SHP77 treated with DMSO at 0.1 percent for 48 hours (cell line): ENCODE measurements around the gene PRDM11.
A peak's percentile ranks its signal among the peaks of the same experiment; 100 is the strongest.

ENCODE experiments used
- DNase-seq: peaks from one replicate; lab custom pipeline; 2025; lab: John Stamatoyannopoulos, UW

The PRDM11 gene

DNA sequence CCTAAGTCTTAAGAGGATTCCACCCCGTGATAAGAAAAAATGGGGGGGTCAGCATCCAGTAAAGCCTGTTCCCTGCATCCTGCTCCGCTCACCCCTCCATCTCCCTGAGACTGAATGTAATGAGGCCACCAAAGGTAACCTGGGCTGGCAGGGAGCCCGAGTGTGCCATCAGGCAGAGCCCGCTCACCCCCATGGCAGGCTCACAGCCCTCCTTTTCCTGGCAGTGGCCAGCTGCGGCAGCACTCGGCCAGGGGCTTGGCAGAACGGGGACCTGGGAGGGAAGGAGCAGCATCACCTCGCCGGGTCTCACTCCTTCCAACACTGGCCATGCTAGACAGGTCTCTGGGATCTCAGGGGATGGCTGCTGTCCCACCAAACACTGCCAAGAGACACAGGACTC, 64.4 kb downstream of the PRDM11 start:
- DNase-seq: no peak

- no peak for DNase-seq
Observed at GRCh38 chr11:45211732-45212131, 65.3 kb downstream of the PRDM11 start.

DNA sequence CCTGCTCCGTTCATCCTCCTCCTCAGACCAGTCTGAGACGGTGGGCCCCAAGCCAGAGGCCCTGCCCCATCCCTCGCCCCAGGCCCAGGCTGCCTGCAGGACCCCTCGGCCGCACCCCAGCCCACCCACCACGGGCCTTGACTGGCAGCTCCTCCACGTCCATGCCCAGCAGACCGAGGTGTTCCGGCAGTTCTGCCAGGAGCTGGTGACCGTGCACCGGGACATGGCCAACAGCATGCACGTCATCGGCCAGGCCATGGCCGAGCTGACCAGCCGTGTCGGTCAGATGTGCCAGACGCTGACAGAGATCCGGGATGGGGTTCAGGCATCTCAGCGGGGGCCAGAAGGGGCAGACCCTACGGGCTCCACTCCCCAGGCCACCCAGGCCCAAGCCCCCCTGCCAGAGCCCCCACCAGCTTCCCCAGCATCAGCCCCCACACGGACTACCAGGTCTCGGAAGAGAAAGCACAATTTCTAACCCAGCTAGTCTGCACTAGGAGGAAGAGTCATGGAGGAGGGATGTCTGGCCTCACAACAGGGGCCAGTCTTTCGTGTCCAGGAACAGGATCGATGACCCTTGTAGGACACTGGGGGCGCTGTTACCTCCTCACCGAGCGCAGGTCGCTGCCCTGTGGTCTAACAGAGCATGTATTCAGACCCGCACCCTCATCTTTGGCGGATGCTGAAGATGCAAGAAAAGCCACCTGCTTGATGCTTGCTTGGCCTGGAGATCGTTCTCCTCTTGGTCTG, 66.3 kb downstream of the PRDM11 start:
- no peak for DNase-seq

DNA sequence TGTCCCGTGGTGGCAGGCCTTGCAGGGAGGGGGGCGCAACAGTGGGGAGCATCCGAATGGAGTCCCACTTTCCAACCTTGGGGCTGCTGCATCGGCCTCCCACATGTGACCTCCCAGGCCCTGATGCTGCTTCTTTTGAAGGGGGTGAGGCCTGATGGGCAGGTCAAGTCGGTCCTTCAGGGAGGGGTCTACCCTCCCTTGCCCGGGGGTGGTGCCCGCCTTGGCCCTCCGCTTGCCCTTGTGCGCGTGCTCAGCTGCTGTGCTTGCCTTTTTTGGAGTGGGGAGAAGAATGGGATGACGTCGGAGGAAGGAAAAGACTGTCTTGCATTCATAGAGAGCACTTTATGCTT, 66.9 kb downstream of the PRDM11 start:
- DNase-seq: no peak

- no peak for DNase-seq
Observed at GRCh38 chr11:45213717-45214116, 67.3 kb downstream of the PRDM11 start.

DNA sequence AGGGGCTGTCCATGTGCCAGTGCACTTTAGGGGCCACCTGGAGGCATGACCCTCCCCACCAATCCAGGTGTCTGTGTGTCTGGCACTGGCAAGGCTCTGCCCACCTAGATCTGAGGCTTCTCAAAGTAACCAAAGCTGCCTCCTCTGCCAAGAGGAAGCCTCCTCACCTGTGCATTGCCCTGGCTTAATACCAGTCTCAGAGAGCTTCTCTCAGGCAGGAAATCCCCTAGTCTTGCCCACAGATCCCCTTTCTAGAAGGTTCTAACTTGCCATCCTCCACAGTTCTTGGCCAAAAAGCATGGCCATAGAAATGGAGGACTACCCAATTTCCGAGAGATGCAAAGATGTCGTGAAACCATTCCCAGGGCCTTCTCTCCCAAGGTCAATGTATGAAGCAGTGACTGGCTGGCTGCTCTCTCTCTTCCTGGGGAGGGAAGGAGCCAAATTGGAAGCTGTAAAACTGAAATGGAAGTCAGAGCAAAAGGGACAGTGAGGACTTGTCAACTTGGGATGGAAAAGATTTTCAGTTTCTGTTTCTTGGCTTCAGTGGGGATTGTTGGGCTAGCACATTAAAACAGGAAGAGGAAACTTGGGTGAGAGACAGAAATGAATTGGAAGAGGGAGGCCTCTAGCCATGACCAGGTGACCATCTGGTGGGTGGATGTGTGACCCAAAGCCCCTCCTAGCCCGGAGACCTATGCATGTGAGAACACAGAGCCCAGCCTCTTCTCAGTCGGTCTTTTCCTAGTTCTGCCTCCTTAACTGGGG, 68.8 kb downstream of the PRDM11 start:
- no peak for DNase-seq

DNA sequence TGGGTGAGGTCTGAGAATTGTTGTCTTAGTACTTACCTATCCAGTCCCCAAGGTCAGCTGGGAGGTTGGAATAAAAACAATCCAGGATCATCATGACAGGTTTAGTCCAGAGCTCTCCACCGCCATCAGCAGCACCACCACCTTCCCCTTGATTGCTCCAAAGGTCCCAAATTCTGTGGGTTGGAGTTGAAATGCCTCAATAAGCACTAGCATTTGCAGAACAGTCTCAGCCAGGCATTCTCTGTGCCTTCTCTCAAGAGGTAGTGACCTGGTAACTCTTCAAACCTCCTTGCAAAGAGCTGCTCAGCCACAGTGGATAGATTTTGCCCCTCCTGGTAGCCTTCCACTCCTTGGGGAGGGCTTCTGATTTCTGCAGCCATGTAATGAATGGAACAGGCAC, 69.6 kb downstream of the PRDM11 start:
- DNase-seq: no peak

DNA sequence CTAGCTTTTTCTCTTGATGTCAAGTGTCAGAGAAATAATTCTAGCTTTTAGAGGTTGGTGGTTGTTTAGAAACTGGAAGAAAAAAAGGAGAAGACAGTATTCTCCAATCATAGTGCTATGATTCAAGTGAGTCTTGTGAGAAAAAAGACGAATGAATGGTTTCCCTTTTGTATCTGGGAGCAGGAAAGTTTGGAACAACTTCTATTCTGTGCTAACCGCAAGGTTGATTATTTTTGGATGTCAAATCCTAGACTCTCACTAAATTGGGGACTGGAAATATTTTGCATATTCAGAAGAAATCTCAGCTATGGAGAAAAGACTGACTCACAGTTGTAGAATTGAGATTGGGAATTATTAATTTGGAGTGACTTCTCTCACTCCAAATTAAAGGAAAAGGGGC, 70.5 kb downstream of the PRDM11 start:
- DNase-seq: no peak

- DNase-seq: no peak
Observed at GRCh38 chr11:45217991-45218390, 71.6 kb downstream of the PRDM11 start.

GRCh38 chr11:45218705-45219104, 72.3 kb downstream of the PRDM11 start:
- DNase-seq: no peak

DNA sequence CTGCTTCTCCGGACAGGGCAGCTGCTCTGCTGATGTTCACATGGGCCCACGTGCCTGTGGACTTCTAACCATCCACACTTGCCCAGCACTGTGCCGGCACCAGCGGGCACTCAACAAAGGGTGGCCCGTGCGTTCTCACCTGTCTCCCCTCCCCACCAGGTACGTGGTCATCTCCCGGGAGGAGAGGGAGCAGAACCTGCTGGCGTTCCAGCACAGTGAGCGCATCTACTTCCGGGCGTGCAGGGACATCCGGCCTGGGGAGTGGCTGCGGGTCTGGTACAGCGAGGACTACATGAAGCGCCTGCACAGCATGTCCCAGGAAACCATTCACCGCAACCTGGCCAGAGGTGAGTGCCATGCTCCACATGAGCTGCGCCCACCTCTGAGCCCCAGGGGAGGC, 73.0 kb downstream of the PRDM11 start:
- no peak for DNase-seq

DNA sequence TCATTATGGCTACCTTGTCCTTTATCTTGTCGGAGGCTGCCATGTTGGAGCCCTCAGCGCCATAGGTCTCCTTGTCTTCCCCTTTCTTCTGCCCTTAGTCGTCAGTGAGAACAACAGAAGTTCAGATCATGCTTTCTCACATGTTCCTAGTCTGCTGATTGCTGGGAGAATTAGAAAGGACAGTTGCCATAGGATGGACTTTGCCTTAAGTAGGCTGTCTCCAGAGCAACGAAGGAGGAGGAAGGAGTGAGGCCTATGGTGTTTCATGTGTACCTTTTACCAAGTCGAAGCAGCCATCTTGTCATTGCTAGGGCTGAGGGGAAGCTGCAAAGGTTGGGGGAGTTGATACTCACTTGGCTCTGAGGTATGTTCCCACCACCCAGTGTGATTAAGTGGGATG, 77.1 kb downstream of the PRDM11 start:
- DNase-seq: no peak

GRCh38 chr11:45224766-45225165, 78.3 kb downstream of the PRDM11 start:
- no peak for DNase-seq

DNA sequence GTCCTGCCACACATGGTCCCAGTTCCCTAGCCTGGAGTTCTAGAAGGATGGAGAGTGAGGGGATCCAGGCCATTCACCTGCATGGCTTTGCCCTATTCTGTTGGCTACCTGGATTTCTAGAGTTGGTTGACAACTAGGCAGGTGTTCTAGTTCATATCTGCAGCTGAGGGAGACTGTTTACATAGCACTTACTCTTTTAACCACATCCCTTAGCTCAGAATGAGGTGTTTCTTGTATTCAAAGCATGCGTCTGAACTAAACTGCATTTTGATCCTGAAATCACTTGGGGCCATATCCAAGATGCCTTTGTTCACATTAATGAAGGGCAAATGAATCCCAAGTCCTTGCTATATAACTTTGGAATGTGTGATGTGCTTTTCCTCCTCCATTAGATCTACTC, 78.8 kb downstream of the PRDM11 start:
- no peak for DNase-seq

DNA sequence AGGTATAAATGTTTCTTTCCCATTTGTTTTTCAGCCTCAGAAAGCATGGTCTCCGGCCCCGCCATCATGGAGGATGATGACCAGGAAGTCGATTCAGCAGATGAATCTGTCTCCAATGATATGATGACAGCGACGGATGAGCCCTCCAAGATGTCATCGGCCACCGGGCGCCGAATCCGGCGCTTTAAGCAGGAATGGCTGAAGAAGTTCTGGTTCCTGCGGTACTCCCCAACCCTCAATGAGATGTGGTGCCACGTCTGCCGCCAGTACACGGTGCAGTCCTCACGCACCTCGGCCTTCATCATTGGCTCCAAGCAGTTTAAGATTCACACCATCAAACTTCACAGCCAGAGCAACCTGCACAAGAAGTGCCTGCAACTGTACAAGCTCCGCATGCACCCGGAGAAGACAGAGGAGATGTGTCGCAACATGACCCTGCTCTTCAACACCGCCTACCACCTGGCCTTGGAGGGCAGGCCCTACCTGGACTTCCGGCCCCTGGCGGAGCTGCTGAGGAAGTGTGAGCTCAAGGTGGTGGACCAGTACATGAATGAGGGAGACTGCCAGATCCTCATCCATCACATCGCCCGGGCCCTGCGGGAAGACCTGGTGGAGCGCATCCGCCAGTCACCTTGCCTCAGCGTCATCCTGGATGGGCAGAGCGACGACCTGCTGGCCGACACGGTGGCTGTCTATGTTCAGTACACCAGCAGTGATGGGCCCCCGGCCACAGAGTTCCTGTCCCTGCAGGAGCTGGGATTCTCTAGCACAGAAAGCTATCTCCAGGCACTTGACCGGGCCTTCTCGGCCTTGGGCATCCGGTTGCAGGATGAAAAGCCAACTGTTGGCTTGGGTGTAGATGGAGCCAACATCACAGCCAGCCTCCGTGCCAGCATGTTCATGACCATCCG, 79.8 kb downstream of the PRDM11 start:
- no peak for DNase-seq

DNA sequence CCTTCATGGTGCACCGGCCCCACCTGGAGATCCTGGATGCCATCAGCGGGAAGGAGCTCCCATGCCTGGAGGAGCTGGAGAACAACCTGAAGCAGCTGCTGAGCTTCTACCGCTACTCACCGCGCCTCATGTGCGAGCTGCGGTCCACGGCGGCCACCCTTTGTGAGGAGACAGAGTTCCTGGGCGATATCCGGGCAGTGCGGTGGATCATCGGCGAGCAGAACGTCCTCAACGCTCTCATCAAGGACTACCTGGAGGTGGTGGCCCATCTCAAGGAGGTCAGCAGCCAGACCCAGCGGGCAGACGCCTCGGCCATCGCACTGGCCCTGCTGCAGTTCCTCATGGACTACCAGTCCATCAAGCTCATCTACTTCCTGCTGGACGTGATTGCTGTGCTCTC, 80.5 kb downstream of the PRDM11 start:
- no peak for DNase-seq

GRCh38 chr11:45227836-45228235, 81.4 kb downstream of the PRDM11 start:
- DNase-seq: no peak

- no peak for DNase-seq
Observed at GRCh38 chr11:45229401-45230020, 83.1 kb downstream of the PRDM11 start.

GRCh38 chr11:45232341-45233080, 86.1 kb downstream of the PRDM11 start:
- no peak for DNase-seq

GRCh38 chr11:45233121-45233803, 86.8 kb downstream of the PRDM11 start:
- peak; percentile 30 for DNase-seq

- DNase-seq: no peak
Observed at GRCh38 chr11:45233804-45234170, 87.3 kb downstream of the PRDM11 start.
